ENCODE measurements around the gene FOXN1. TPM values are rescaled to one million over a fixed set of nuclear protein-coding genes. Genes with fewer than 3 reads are reported as not detected.

The FOXN1 gene
- total RNA-seq, 2 donors from 2014 or later, result not detected

- Mint-ChIP-seq H3K36me3 (ENCODE audit: low read depth) (no peaks in the 10 kb centered on the region), H3K4me1 (peaks cover 9% of the 10 kb centered on the region), H3K9me3 (no peaks in the 10 kb centered on the region), H3K27ac (no peak overlapping the region), H3K27me3 (ENCODE audit: insufficient read depth) (peaks cover 3% of the 10 kb centered on the region), H3K4me3 (no peak overlapping the region)
- Histone ChIP-seq H3K4me3 (ENCODE audit: low read length) (no peak overlapping the region), H3K9ac (ENCODE audit: extremely low read depth, low read length, poor library complexity, severe bottlenecking) (no peak overlapping the region), H3K4me1 (ENCODE audit: control insufficient read depth, insufficient read depth, low read length) (no peaks in the 10 kb centered on the region), H3K9me3 (ENCODE audit: control insufficient read depth, low read length) (no peaks in the 10 kb centered on the region), H3K36me3 (ENCODE audit: control insufficient read depth, insufficient read depth, low read length) (no peaks in the 10 kb centered on the region), H3K27me3 (ENCODE audit: control insufficient read depth, insufficient read depth, low read length, poor library complexity, severe bottlenecking) (peaks cover 13% of the 10 kb centered on the region), H3K27ac (ENCODE audit: low read depth, low read length) (no peak overlapping the region)
- TF ChIP-seq CTCF (conservative IDR thresholded peaks at IDR 0.05), result no peak
- DNase-seq, result no peak
- 79 to 81% methylated on average over 6 to 9 of the region's 9 CpGs for WGBS, 2 experiments (ENCODE audit: insufficient coverage in 1 of 2, insufficient read length in 1 of 2)
Measured at GRCh38 chr17:28499684-28500357, 6.3 kb upstream of the FOXN1 start.

GRCh38 chr17:28500712-28501379 is 5.3 kb upstream of the FOXN1 start:
- no peaks in the 10 kb centered on the region for H3K36me3 ChIP-seq (ENCODE audit: control insufficient read depth, insufficient read depth, low read length)
- H3K36me3 Mint-ChIP-seq (ENCODE audit: low read depth), result no peaks in the 10 kb centered on the region
- no peak for DNase-seq
- no peak overlapping the region for H3K27ac Mint-ChIP-seq
- no peaks in the 10 kb centered on the region for H3K4me1 ChIP-seq (ENCODE audit: control insufficient read depth, insufficient read depth, low read length)
- no peaks in the 10 kb centered on the region for H3K9me3 Mint-ChIP-seq
- H3K9ac ChIP-seq (ENCODE audit: extremely low read depth, low read length, poor library complexity, severe bottlenecking), result no peak overlapping the region
- H3K27me3 ChIP-seq (ENCODE audit: control insufficient read depth, insufficient read depth, low read length, poor library complexity, severe bottlenecking), result peaks cover 8% of the 10 kb centered on the region
- no peak for TF ChIP-seq CTCF (conservative IDR thresholded peaks at IDR 0.05)
- peaks cover 9% of the 10 kb centered on the region for H3K4me1 Mint-ChIP-seq
- no peaks in the 10 kb centered on the region for H3K9me3 ChIP-seq (ENCODE audit: control insufficient read depth, low read length)
- H3K27ac ChIP-seq (ENCODE audit: low read depth, low read length), result no peak overlapping the region
- no peak overlapping the region for H3K4me3 Mint-ChIP-seq
- H3K27me3 Mint-ChIP-seq (ENCODE audit: insufficient read depth), result peaks cover 5% of the 10 kb centered on the region
- WGBS, 2 experiments (ENCODE audit: insufficient coverage in 1 of 2, insufficient read length in 1 of 2), result 78 to 79% methylated on average over 9 to 13 of the region's 13 CpGs
- no peak overlapping the region for H3K4me3 ChIP-seq (ENCODE audit: low read length)

- H3K27ac ChIP-seq (ENCODE audit: low read depth, low read length), result no peak overlapping the region
- no peak overlapping the region for H3K27ac Mint-ChIP-seq
- H3K36me3 Mint-ChIP-seq (ENCODE audit: low read depth), result no peaks in the 10 kb centered on the region
- no peak for DNase-seq
- no peaks in the 10 kb centered on the region for H3K36me3 ChIP-seq (ENCODE audit: control insufficient read depth, insufficient read depth, low read length)
- peaks cover 8% of the 10 kb centered on the region for H3K27me3 ChIP-seq (ENCODE audit: control insufficient read depth, insufficient read depth, low read length, poor library complexity, severe bottlenecking)
- TF ChIP-seq CTCF (conservative IDR thresholded peaks at IDR 0.05), result no peak
- H3K9ac ChIP-seq (ENCODE audit: extremely low read depth, low read length, poor library complexity, severe bottlenecking), result no peak overlapping the region
- no peaks in the 10 kb centered on the region for H3K9me3 ChIP-seq (ENCODE audit: control insufficient read depth, low read length)
- H3K4me1 ChIP-seq (ENCODE audit: control insufficient read depth, insufficient read depth, low read length), result no peaks in the 10 kb centered on the region
- no peaks in the 10 kb centered on the region for H3K9me3 Mint-ChIP-seq
- H3K4me1 Mint-ChIP-seq, result peaks cover 9% of the 10 kb centered on the region
- WGBS, 2 experiments (ENCODE audit: insufficient coverage in 1 of 2, insufficient read length in 1 of 2), result 84 to 91% methylated on average over 2 to 3 of the region's 3 CpGs
- H3K4me3 ChIP-seq (ENCODE audit: low read length), result no peak overlapping the region
- H3K4me3 Mint-ChIP-seq, result no peak overlapping the region
- H3K27me3 Mint-ChIP-seq (ENCODE audit: insufficient read depth), result peaks cover 4% of the 10 kb centered on the region
Measured at GRCh38 chr17:28501421-28502284, 4.5 kb upstream of the FOXN1 start.
